Esophagus muscularis mucosa (tissue), 4 donors: ENCODE measurements around the gene ATRX. TPM values are rescaled to one million over a fixed set of nuclear protein-coding genes. Genes with fewer than 3 reads are reported as not detected.

Experiments
- DNase-seq: peaks from one replicate; pipeline ENCODE4 v3.0.0-alpha.2; 2017; ENCODE audit errors: extremely low spot score
- H3K27ac ChIP-seq, 4 donors: fragments of 200-600 bp; sonication (generic); replicated peaks in 1 of 4; 1 replicate in 3 of 4; 2 replicates in 1 of 4; pipeline ENCODE4 v1.5.1; 2016 to 2019; ENCODE audit warnings: mild to moderate bottlenecking in 1 of 4
- H3K27me3 ChIP-seq, 4 donors: fragments of 200-600 bp; sonication (generic); one replicate each; pipeline versions ENCODE4 v1.5.1 to v1.6.0; 2016 to 2019
- H3K36me3 ChIP-seq, 4 donors: fragments of 200-600 bp; sonication (generic); one replicate each; pipeline ENCODE4 v1.5.1; 2016 to 2019
- H3K4me1 ChIP-seq, 4 donors: fragments of 200-600 bp; sonication (generic); one replicate each; pipeline ENCODE4 v1.5.1; 2016 to 2019
- H3K4me3 ChIP-seq, 4 donors: fragments of 200-600 bp; sonication (generic); 1 replicate in 2 of 4; 2 replicates in 2 of 4; pipeline ENCODE4 v1.5.1; 2016 to 2019; ENCODE audit warnings: mild to moderate bottlenecking in 4 of 4, moderate library complexity in 1 of 4
- H3K9me3 ChIP-seq, 4 donors: fragments of 200-600 bp; sonication (generic); 1 replicate in 3 of 4; 2 replicates in 1 of 4; pipeline ENCODE4 v1.5.1; 2016 to 2019
- EP300 ChIP-seq: sonication (generic); formaldehyde crosslinking; IDR thresholded peaks from one replicate; pipeline ENCODE4 v1.6.1; 2017; ENCODE audit warnings: antibody characterized with exemption
- POLR2A ChIP-seq: fragments of 450-650 bp; IDR thresholded peaks from one replicate; pipeline ENCODE4 v1.6.1; 2017; ENCODE audit warnings: antibody characterized with exemption, moderate library complexity, mild to moderate bottlenecking, low read depth
- POLR2AphosphoS5 ChIP-seq, 2 donors: sonication (generic); formaldehyde crosslinking; IDR thresholded peaks; one replicate each; pipeline ENCODE4 v1.6.1; 2017; ENCODE audit warnings: antibody characterized with exemption in 2 of 2
- WGBS: methylation state at CpG from one replicate; pipeline ENCODE4 v1.1.5; 2018; 5-methylcytosine and 5-hydroxymethylcytosine counted together
- intact Hi-C: fragments of 100-400 bp; cut with DNase I; formaldehyde crosslinking; loops from one replicate; pipeline ENCODE4 v1.15.1; 2023
- total RNA-seq, 4 donors: library from RNA; depleted of rRNA; stranded (reverse); fragments of >200 nt; gene quantifications; one replicate each; pipeline versions ENCODE4 v1.1.0 to v1.2.1, GENCODE V29; 2016
- TF ChIP-seq, protein P1 (sequence below), 3 experiments: fragments of 200-600 bp in 2 of 3; fragments of 450-650 bp in 1 of 3; sonication (generic) in 2 of 3; IDR thresholded peaks; one replicate each; pipeline ENCODE4 v1.5.1; 2017 to 2019; ENCODE audit warnings: antibody characterized with exemption in 3 of 3, mild to moderate bottlenecking in 2 of 3, moderate library complexity in 1 of 3

ATRX gene
- total RNA-seq, 4 donors from 2014 or later = 71.1 to 105 (median 95.8) TPM

DNA sequence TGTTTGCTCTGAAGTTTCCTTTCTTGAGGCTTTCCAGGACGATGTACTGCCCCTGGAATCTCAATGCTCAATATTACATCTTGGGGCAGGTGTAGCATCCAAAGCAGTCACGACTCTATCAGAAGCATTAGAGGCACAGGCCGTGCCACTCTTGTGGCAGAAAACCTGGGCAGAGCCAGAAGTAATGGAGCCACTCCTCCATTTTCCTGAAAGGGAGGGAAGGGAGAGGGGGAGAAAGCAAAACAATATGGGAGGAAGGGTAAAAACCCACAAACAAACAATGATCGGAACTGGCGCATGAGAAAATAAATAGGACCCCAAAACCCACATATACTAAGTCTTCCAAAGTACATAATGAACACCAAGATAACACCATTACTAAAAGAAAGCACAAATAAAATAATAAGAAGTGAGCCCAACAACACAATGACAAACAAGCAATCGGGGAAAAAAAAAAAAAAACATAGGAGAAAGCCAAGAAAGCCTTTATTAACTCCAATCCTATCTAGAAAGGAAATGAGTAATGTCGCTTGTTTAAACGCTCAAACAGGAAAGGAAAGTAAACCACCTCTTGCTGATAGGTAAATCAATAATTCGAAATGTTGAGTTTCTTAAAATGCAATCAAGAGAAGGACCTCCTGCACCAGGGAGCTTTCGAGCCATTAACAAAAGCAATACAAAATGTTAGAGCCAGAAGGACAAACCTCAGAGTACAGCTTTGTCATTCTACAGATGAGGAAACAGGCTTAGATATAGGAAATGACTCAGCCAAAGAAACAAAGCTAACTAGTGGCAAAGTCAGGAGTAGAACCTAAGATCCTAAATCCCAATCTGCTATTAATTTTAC lies 117.4 kb downstream of the ATRX start:
- Histone ChIP-seq H3K27ac (no peak overlapping the region), H3K27me3 (no peaks in the 10 kb centered on the region), H3K36me3 (peaks cover 0 to 4% (median 2%) of the 10 kb centered on the region in 4 donors), H3K4me1 (no peaks in the 10 kb centered on the region), H3K4me3 (no peak overlapping the region), H3K9me3 (no peaks in the 10 kb centered on the region)
- DNase-seq = no peak
- 77% methylated on average over 10 of the region's 10 CpGs for WGBS
- intact Hi-C loops = no loop called here
- no peak for TF ChIP-seq POLR2A
- TF ChIP-seq EP300 = no peak
- TF ChIP-seq, protein P1, sequence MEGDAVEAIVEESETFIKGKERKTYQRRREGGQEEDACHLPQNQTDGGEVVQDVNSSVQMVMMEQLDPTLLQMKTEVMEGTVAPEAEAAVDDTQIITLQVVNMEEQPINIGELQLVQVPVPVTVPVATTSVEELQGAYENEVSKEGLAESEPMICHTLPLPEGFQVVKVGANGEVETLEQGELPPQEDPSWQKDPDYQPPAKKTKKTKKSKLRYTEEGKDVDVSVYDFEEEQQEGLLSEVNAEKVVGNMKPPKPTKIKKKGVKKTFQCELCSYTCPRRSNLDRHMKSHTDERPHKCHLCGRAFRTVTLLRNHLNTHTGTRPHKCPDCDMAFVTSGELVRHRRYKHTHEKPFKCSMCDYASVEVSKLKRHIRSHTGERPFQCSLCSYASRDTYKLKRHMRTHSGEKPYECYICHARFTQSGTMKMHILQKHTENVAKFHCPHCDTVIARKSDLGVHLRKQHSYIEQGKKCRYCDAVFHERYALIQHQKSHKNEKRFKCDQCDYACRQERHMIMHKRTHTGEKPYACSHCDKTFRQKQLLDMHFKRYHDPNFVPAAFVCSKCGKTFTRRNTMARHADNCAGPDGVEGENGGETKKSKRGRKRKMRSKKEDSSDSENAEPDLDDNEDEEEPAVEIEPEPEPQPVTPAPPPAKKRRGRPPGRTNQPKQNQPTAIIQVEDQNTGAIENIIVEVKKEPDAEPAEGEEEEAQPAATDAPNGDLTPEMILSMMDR (IDR thresholded peaks at IDR 0.05) = no peak
- TF ChIP-seq POLR2AphosphoS5 (IDR thresholded peaks at IDR 0.05) = no peak

DNA sequence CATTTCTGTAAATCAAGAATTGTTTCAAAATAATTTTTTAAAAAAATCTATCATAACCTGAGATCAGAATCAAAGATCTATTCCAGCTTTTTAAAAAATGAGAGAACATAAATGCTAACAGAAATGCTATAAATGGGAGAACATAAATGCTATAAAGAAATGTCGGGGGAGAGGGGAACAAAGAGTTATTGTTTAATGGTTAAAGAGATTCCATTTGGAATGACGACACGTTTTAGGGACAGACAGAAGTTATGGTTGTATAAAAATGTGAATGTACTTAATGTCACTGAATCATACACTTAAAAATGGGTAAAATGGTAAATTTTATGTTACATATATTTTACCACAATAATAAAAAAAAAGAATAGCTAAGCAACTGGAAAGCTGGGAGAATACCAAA lies 127.1 kb downstream of the ATRX start:
- H3K27me3 ChIP-seq = no peaks in the 10 kb centered on the region
- H3K9me3 ChIP-seq = no peaks in the 10 kb centered on the region
- TF ChIP-seq EP300 (no peak), POLR2AphosphoS5 (IDR thresholded peaks at IDR 0.05) (no peak), POLR2A (no peak)
- TF ChIP-seq, protein P1 (IDR thresholded peaks at IDR 0.05) = no peak
- H3K4me1 ChIP-seq = no peaks in the 10 kb centered on the region
- DNase-seq = no peak
- peaks cover 0 to 11% (median 6%) of the 10 kb centered on the region in 4 donors for H3K36me3 ChIP-seq
- no peak overlapping the region for H3K27ac ChIP-seq
- no peak overlapping the region for H3K4me3 ChIP-seq
- intact Hi-C loops = no loop called here
- 69% methylated on average over 3 of the region's 3 CpGs for WGBS

DNA sequence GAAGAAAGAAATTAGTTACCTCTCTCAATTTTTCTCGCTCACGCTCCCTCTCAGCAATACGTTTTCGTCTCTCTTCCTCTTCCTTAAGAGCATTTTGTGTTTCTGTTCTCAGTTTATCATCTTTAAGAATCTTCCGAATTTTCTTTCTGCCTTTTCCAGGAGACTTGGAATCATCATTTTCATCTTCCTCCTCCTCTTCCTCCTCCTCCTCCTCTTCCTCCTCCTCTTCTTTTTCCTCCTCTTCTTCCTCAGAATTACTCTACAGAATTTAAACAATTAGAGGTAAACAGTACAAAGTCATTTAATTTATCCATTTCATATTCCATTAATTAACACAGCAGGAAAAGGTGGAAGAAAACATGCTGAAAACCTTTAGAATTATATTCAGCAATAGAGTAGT lies 133.9 kb downstream of the ATRX start:
- WGBS = 90% methylated on average over 5 of the region's 5 CpGs
- Histone ChIP-seq H3K4me1 (no peaks in the 10 kb centered on the region), H3K9me3 (no peaks in the 10 kb centered on the region), H3K36me3 (peaks cover 0 to 11% (median 4%) of the 10 kb centered on the region in 4 donors), H3K27ac (no peak overlapping the region), H3K4me3 (no peak overlapping the region), H3K27me3 (no peaks in the 10 kb centered on the region)
- TF ChIP-seq POLR2A = no peak
- TF ChIP-seq POLR2AphosphoS5 (IDR thresholded peaks at IDR 0.05) = no peak
- TF ChIP-seq EP300 = no peak
- TF ChIP-seq, protein P1 (IDR thresholded peaks at IDR 0.05) = no peak
- intact Hi-C loops = no loop called here
- DNase-seq = no peak

DNA sequence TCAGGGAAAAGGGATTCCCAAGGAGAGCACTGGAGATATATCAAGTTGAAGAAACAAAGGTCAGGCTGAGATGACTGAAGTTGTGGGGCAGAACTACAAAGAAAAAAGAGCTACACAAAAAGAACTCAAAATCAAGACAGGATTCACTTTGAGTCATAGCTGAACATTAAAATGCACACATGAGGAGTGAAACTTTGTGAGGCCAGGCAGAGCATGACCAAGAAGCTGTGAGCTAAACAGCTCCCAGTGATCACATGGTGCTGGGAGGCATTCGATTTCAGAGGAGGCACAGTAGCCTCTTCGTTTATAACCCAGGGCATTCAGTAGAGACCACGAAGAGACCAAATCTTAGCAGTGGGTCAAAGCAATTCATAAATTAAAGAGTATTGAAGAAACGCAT lies 145.3 kb downstream of the ATRX start:
- DNase-seq = no peak
- Histone ChIP-seq H3K4me3 (no peak overlapping the region), H3K9me3 (peaks cover 0 to 8% (median 0%) of the 10 kb centered on the region in 4 donors), H3K27me3 (no peaks in the 10 kb centered on the region), H3K4me1 (no peaks in the 10 kb centered on the region), H3K36me3 (peaks cover 0 to 15% (median 4%) of the 10 kb centered on the region in 4 donors), H3K27ac (no peak overlapping the region)
- intact Hi-C loops = no loop called here
- 89% methylated on average over 4 of the region's 4 CpGs for WGBS
- TF ChIP-seq EP300 (no peak), POLR2A (no peak)
- TF ChIP-seq, protein P1 (IDR thresholded peaks at IDR 0.05) = no peak

DNA sequence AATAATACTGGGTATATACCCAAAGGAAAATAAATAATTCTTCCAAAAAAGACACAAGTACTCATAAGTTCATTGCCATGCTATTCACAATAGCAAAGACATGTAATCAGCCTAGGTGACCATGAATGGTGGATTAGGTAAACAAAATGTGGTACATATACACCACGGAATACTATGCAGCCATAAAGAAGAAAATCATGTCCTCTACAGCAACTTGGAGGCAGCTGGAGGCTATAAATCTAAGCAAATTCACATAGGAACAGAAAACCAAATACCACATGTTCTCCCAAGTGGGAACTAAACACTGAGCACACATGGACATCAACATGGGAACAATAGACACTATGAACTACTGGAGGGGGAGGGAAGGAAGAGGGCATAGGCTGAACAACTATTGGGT lies 146.2 kb downstream of the ATRX start:
- WGBS = 92% methylated on average over 1 of the region's 1 CpG
- Histone ChIP-seq H3K4me3 (no peak overlapping the region), H3K36me3 (peaks cover 0 to 21% (median 4%) of the 10 kb centered on the region in 4 donors), H3K4me1 (no peaks in the 10 kb centered on the region), H3K27me3 (no peaks in the 10 kb centered on the region), H3K9me3 (no peaks in the 10 kb centered on the region), H3K27ac (no peak overlapping the region)
- TF ChIP-seq, protein P1 (IDR thresholded peaks at IDR 0.05) = no peak
- no peak for TF ChIP-seq POLR2AphosphoS5 (IDR thresholded peaks at IDR 0.05)
- no peak for DNase-seq
- intact Hi-C loops = no loop called here
